Endothelial cell of umbilical vein (primary cell): Measurements from ENCODE around the gene TYROBP. TPM values are rescaled to one million over a fixed set of nuclear protein-coding genes. Genes with fewer than 3 reads are reported as not detected.

Source experiments
- BruUV-seq: library from RNA; stranded (reverse); fragments of 400-500 nt; replicated peaks from 2 replicates; lab custom pipeline; 2021; lab: Mats Ljungman, UMichigan
- CTCF ChIA-PET: fragments of 300-600, 350-600 bp; sonication (Branson Sonifier 250); formaldehyde crosslinking; loops from one replicate; lab custom pipeline; 2021; ENCODE audit warnings: antibody characterized with exemption, inconsistent platforms; lab: Charles Lee
- POLR2A ChIA-PET: fragments of 300-600, 350-600 bp; sonication (Branson Sonifier 250); formaldehyde crosslinking; loops from one replicate; lab custom pipeline; 2021; ENCODE audit warnings: antibody characterized with exemption, inconsistent platforms; lab: Charles Lee
- DNase-seq: peaks from one replicate; pipeline ENCODE4 v3.0.0-alpha.2; 2011; ENCODE audit warnings: low read depth, low spot score
- FAIRE-seq: peaks from 2 replicates; lab custom pipeline; 2011; peaks lifted over from hg19 to GRCh38; lab: Jason Lieb, UNC
- H2AFZ ChIP-seq: 2 replicates; pipeline ENCODE4 v1.6.0; 2012; ENCODE audit warnings: low read depth, low read length, control low read depth, inconsistent platforms
- H3K27ac ChIP-seq: 2 replicates; pipeline ENCODE4 v1.5.1; 2011; ENCODE audit warnings: low read depth, mild to moderate bottlenecking, control low read depth, low read length, moderate library complexity; ENCODE audit not compliant: insufficient read depth
- H3K27me3 ChIP-seq, 2 experiments: 2 replicates each; pipeline versions ENCODE4 v1.6.0 to v1.6.1; 2011; ENCODE audit warnings: low read length in 2 of 2, mixed read lengths in 1 of 2; ENCODE audit not compliant: control insufficient read depth in 2 of 2, insufficient read depth in 2 of 2
- H3K36me3 ChIP-seq, 2 experiments: 2 replicates in 1 of 2; 3 replicates in 1 of 2; pipeline ENCODE4 v1.5.1; 2011; ENCODE audit warnings: low read length in 2 of 2, mild to moderate bottlenecking in 1 of 2, moderate library complexity in 1 of 2; ENCODE audit not compliant: control insufficient read depth in 2 of 2, insufficient read depth in 2 of 2; ENCODE audit errors: extremely low read depth in 1 of 2
- H3K4me1 ChIP-seq: 3 replicates; pipeline ENCODE4 v1.5.1; 2011; ENCODE audit warnings: mild to moderate bottlenecking, low read length; ENCODE audit not compliant: control insufficient read depth, insufficient read depth; ENCODE audit errors: extremely low read depth
- H3K4me2 ChIP-seq: 2 replicates; pipeline ENCODE4 v1.6.1; 2011; ENCODE audit warnings: low read length, control low read depth, mixed read lengths; ENCODE audit not compliant: insufficient read depth
- H3K4me3 ChIP-seq, 3 experiments: fragments of 200-600 bp in 1 of 3; sonication (generic), shearing (Covaris generic) in 1 of 3; replicated peaks in 1 of 3; 2 replicates each; pipeline ENCODE4 v1.5.1; 2011 to 2016; ENCODE audit warnings: control low read depth in 3 of 3, low read length in 3 of 3, mild to moderate bottlenecking in 2 of 3, inconsistent platforms in 1 of 3, low read depth in 1 of 3, moderate library complexity in 1 of 3; ENCODE audit not compliant: insufficient read depth in 1 of 3
- H3K79me2 ChIP-seq: 2 replicates; pipeline ENCODE4 v1.6.0; 2012; ENCODE audit warnings: low read length, inconsistent platforms; ENCODE audit not compliant: control insufficient read depth, insufficient read depth
- H3K9ac ChIP-seq: replicated peaks from 2 replicates; pipeline ENCODE3; 2011; ENCODE audit warnings: low read length, control low read depth; ENCODE audit not compliant: insufficient read depth; ENCODE audit errors: extremely low read depth
- H3K9me1 ChIP-seq: replicated peaks from 3 replicates; pipeline ENCODE4 v1.6.0; 2011; ENCODE audit warnings: mild to moderate bottlenecking, low read length; ENCODE audit not compliant: control insufficient read depth, insufficient read depth; ENCODE audit errors: extremely low read depth
- H3K9me3 ChIP-seq: replicated peaks from 2 replicates; pipeline ENCODE4 v1.5.1; 2012; ENCODE audit warnings: low read length, inconsistent platforms; ENCODE audit not compliant: control insufficient read depth, insufficient read depth
- H4K20me1 ChIP-seq: replicated peaks from 2 replicates; pipeline ENCODE3; 2011; ENCODE audit warnings: mild to moderate bottlenecking, low read length; ENCODE audit not compliant: control insufficient read depth, insufficient read depth; ENCODE audit errors: extremely low read depth
- EZH2 ChIP-seq: IDR thresholded peaks from 2 replicates; pipeline ENCODE4 v1.6.1; 2012; ENCODE audit warnings: borderline replicate concordance, low read depth, mild to moderate bottlenecking, moderate library complexity, low read length, inconsistent platforms; ENCODE audit not compliant: severe bottlenecking
- FOS ChIP-seq: IDR thresholded peaks from 2 replicates; pipeline ENCODE4 v1.6.1; 2011; ENCODE audit warnings: mild to moderate bottlenecking, low read length, moderate library complexity, borderline replicate concordance; ENCODE audit not compliant: insufficient read depth
- GATA2 ChIP-seq: IDR thresholded peaks from 2 replicates; pipeline ENCODE4 v1.7.0; 2011; ENCODE audit warnings: low read depth, mild to moderate bottlenecking, moderate library complexity, mixed read lengths, low read length; ENCODE audit not compliant: insufficient read length, insufficient read depth
- JUN ChIP-seq: IDR thresholded peaks from 2 replicates; pipeline ENCODE4 v1.6.1; 2011; ENCODE audit warnings: borderline replicate concordance, low read depth; ENCODE audit not compliant: insufficient read length, insufficient read depth
- MYC ChIP-seq: IDR thresholded peaks from one replicate; pipeline ENCODE4 v1.6.1; 2011; ENCODE audit warnings: mild to moderate bottlenecking, low read depth, low read length
- POLR2A ChIP-seq: IDR thresholded peaks from 2 replicates; pipeline ENCODE4 v1.6.1; 2012; ENCODE audit warnings: low read depth, mild to moderate bottlenecking, control low read depth, low read length
- POLR2AphosphoS5 ChIP-seq: IDR thresholded peaks from 2 replicates; pipeline ENCODE4 v1.6.1; 2012; ENCODE audit warnings: low read depth, mild to moderate bottlenecking, control low read depth, low read length, moderate library complexity; ENCODE audit not compliant: insufficient read depth
- dilution Hi-C: fragments of 300-500 bp; cut with MboI; formaldehyde crosslinking; loops from one replicate; pipeline ENCODE4 v1.15.0; 2019; ENCODE audit warnings: low sequenced_read_pairs; ENCODE audit not compliant: extremely low pct_ligation_motif_present
- intact Hi-C: fragments of 100-400 bp; cut with micrococcal nuclease; formaldehyde crosslinking; loops from one replicate; pipeline ENCODE4 v1.10.0; 2022
- polyA plus RNA-seq, 4 experiments: library from polyadenylated mRNA; depleted of rRNA in 3 of 4; stranded (reverse) in 3 of 4; unstranded in 1 of 4; fragments of >200 nt; gene quantifications; 2 replicates each; pipeline versions ENCODE4 v1.2.1 to v1.2.3, GENCODE V29; 2011 to 2012; ENCODE audit warnings: missing spikeins in 1 of 4
- total RNA-seq: library from RNA; stranded (reverse); gene quantifications from 2 replicates; pipeline ENCODE4 v1.2.3, GENCODE V29; 2021
- TF ChIP-seq, protein P1 (sequence below), 2 donors: IDR thresholded peaks; 1 replicate in 1 of 2; 2 replicates in 1 of 2; pipeline ENCODE4 v1.5.1; 2011; ENCODE audit warnings: low read length in 2 of 2, mild to moderate bottlenecking in 2 of 2, moderate library complexity in 2 of 2, control low read depth in 1 of 2, inconsistent platforms in 1 of 2, low read depth in 1 of 2; ENCODE audit not compliant: insufficient read depth in 1 of 2; ENCODE audit errors: extremely low read depth in 1 of 2
- TF ChIP-seq, protein P2 (sequence below): IDR thresholded peaks from 2 replicates; pipeline ENCODE4 v1.6.1; 2011; ENCODE audit not compliant: insufficient read depth, insufficient read length

The TYROBP gene
- total and polyA plus RNA-seq, 2 donors (not counting 3 experiments of a cell fraction or from before 2014, with no cell fraction given) = not detected

DNA sequence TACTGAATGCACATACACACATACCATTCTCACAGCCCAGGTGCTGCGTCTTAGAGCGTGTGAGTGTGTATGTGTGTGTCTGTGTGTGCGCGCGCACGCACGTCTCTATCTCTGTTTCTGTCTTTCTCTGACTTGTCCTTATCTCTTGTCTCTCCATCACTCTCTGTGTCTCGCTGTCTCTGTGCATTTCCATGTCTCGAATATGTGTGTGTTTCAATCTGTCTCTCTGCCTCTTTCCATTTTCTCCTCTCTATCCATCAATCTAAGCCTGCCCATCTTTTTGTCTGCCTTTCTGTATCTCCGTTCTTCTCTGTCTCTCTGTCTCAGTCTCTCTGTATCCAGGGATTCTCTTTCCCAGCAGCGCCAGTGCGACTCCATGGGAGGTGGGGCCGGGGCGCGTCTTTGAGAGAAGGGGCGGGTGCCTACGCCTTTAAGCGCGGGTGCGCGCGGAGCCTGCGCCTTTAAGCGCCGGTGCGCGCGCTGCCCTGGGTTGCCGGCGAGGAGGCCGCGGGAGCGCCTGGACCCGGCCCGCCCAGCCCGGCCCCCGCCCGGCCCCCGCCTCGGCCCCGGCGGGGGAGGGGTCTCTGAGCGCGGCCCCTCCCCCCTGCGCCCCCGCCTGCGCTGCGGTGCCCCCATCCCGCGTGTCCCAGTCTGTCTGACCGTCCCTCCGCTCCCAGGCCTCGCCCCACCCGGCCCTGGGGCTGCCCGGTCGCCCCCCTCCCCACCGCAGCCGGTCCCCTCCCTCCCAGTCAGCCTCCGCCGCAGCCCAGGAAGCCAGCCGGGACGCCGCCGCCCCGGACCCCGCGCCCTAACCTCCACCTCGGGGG is 28.0 kb upstream of the TYROBP start, which contains the start of gene LRFN3:
Gene LRFN3 (plus strand): TSS at position 464 of the 827 bp plus-strand sequence. CDS start 3,052 bp downstream, outside the sequence.
- no peaks in the 10 kb centered on the region for H3K9me3 ChIP-seq
- FAIRE-seq (peak; percentile 44), DNase-seq (peak; percentile 45)
- no peaks in the 10 kb centered on the region for H3K36me3 ChIP-seq
- H3K27me3 ChIP-seq = no peaks in the 10 kb centered on the region
- no peak within 1 kb of the TSS for H3K27ac ChIP-seq
- H3K79me2 ChIP-seq = no peaks in the 10 kb centered on the region
- H3K4me2 ChIP-seq = peak within 1 kb of the TSS; percentile 91
- intact Hi-C loops (no loop called here), dilution Hi-C loops (no loop called here)
- H3K4me1 ChIP-seq = peaks cover 24% of the 10 kb centered on the region
- H2AFZ ChIP-seq = peak within 1 kb of the TSS; percentile 98
- ChIA-PET POLR2A (no interaction called here), CTCF (no interaction called here)
- peak within 1 kb of the TSS; percentile 48 for H3K9ac ChIP-seq
- no peaks in the 10 kb centered on the region for H3K9me1 ChIP-seq
- H3K4me3 ChIP-seq = peak within 1 kb of the TSS; percentile 58 to 87 (median 77)
- no TSS peak for BruUV-seq
- no peaks in the 10 kb centered on the region for H4K20me1 ChIP-seq
- no peak for TF ChIP-seq MYC
- no peak for TF ChIP-seq EZH2
- TF ChIP-seq JUN = no peak
- TF ChIP-seq GATA2 = no peak

DNA sequence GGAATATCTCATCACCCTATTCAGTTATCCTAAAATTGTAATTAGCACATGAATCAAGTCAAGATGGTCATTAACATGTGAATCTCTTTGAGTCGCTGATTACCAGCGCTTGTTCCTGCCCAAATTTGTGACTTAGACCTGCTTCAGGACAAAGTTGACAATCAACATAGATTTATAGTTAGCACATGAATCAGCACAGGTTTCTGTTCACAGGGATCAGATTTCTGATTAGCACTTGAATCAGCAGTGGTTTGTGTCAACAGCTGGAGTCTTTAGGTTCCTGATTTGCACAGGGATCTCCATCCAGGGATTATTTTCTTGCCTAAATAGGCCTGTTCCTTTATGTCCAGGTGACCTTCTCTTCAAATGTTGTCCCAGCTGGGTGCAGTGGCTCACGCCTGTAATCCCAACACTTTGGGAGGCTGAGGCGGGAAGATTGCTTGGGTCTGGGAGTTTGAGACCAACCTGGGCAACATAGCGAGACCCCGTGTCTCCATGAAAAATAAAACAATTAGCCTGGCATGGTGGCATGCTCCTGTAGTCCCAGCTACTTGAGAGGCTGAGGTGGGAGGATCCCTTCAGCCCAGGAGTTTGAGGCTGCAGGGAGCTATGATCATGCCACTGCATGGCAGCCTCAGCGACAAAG is 24.3 kb upstream of the TYROBP start:
- intact Hi-C loops = loop anchor here (5.0 kb wide), 1 partner anchor 105 kb away; no protein-coding TSS in a partner anchor
- FAIRE-seq = no peak
- no peaks in the 10 kb centered on the region for H3K79me2 ChIP-seq
- no peak for DNase-seq
- H2AFZ ChIP-seq = no peak overlapping the region
- no peaks in the 10 kb centered on the region for H3K27me3 ChIP-seq
- H3K4me3 ChIP-seq = no peak overlapping the region
- no peaks in the 10 kb centered on the region for H3K36me3 ChIP-seq
- no peak overlapping the region for H3K27ac ChIP-seq
- H3K9ac ChIP-seq = no peak overlapping the region
- no peaks in the 10 kb centered on the region for H3K9me3 ChIP-seq
- no peaks in the 10 kb centered on the region for H3K9me1 ChIP-seq
- CTCF ChIA-PET = interaction anchor here (0.9 to 4.1 kb wide), 5 partner anchors 50 to 422 kb away, joined by 3 to 38 read pairs (median 5); partner anchors contain the start of gene LIN37
- POLR2A ChIA-PET = interaction anchor here (0.7 kb wide), 1 partner anchor 76 kb away, joined by 3 read pairs; the partner anchor contains the start of gene SYNE4
- H4K20me1 ChIP-seq = no peaks in the 10 kb centered on the region
- no peak for TF ChIP-seq FOS
- TF ChIP-seq EZH2 = no peak
- TF ChIP-seq, protein P1, sequence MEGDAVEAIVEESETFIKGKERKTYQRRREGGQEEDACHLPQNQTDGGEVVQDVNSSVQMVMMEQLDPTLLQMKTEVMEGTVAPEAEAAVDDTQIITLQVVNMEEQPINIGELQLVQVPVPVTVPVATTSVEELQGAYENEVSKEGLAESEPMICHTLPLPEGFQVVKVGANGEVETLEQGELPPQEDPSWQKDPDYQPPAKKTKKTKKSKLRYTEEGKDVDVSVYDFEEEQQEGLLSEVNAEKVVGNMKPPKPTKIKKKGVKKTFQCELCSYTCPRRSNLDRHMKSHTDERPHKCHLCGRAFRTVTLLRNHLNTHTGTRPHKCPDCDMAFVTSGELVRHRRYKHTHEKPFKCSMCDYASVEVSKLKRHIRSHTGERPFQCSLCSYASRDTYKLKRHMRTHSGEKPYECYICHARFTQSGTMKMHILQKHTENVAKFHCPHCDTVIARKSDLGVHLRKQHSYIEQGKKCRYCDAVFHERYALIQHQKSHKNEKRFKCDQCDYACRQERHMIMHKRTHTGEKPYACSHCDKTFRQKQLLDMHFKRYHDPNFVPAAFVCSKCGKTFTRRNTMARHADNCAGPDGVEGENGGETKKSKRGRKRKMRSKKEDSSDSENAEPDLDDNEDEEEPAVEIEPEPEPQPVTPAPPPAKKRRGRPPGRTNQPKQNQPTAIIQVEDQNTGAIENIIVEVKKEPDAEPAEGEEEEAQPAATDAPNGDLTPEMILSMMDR (IDR thresholded peaks at IDR 0.05; ENCODE audit: extremely low read depth in 1 of 2, insufficient read depth in 1 of 2, low read depth in 1 of 2, low read length in 2 of 2) = no peak
- TF ChIP-seq JUN = no peak
- TF ChIP-seq POLR2AphosphoS5 = no peak
- TF ChIP-seq POLR2A = no peak
- no peak for TF ChIP-seq MYC
- TF ChIP-seq, protein P2, sequence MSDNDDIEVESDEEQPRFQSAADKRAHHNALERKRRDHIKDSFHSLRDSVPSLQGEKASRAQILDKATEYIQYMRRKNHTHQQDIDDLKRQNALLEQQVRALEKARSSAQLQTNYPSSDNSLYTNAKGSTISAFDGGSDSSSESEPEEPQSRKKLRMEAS = no peak
- BruUV-seq = no TSS peak
- no peak overlapping the region for H3K4me2 ChIP-seq
- peaks cover 20% of the 10 kb centered on the region for H3K4me1 ChIP-seq
- dilution Hi-C loops = no loop called here
